ENCODE data around the gene CTNNA3. TPM values are rescaled to one million over a fixed set of nuclear protein-coding genes. Genes with fewer than 3 reads are reported as not detected.

Gene CTNNA3
- total RNA-seq, 4 donors from 2014 or later, result 0.47 to 3.3 (median 0.80) TPM; not detected in 1

DNA sequence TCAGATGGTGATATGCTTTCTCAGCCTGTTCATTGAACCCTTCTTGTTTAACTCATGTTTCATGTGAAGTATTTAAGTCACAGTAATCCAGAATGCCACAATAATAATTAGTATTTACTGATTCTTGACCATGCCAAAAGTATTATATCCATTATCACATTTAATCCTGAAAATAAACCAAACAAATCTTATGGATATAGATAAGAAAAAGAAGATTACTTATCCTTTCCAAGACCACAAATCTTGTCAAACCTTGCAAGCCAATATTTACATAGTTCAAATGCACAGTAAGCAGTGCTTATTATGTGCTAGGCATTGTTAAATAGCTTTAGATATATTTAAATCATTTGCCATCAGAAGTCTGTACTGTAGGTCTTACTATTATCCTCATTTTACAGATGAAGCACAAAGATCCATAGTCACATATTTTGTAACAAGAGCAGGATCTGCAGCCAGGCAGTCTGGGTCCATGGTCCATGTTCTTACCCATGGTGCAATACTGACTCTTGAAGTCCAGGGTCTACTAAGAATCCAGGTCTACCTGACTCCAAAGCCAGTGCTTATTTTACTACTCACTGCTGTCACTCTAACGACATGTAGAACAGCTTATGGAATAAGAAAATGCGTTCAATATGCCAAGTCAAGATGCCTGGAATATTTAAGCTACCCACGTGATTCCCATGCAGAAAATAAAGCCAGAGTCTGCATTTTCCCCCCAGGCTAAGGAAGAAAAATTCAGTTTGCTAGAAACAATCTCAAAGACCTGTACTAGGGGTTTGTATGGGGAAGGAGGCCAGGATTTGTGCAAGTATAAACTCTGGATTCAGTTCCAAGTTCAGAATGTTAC, 1755.0 kb downstream of the CTNNA3 start:
- H3K36me3 ChIP-seq, result no peaks in the 10 kb centered on the region
- H3K4me1 ChIP-seq, result no peaks in the 10 kb centered on the region
- no peaks in the 10 kb centered on the region for H3K27me3 ChIP-seq
- no peak overlapping the region for H3K4me3 ChIP-seq
- H3K27ac ChIP-seq, result no peak overlapping the region
- DNase-seq, result no peak
- TF ChIP-seq, protein P1, sequence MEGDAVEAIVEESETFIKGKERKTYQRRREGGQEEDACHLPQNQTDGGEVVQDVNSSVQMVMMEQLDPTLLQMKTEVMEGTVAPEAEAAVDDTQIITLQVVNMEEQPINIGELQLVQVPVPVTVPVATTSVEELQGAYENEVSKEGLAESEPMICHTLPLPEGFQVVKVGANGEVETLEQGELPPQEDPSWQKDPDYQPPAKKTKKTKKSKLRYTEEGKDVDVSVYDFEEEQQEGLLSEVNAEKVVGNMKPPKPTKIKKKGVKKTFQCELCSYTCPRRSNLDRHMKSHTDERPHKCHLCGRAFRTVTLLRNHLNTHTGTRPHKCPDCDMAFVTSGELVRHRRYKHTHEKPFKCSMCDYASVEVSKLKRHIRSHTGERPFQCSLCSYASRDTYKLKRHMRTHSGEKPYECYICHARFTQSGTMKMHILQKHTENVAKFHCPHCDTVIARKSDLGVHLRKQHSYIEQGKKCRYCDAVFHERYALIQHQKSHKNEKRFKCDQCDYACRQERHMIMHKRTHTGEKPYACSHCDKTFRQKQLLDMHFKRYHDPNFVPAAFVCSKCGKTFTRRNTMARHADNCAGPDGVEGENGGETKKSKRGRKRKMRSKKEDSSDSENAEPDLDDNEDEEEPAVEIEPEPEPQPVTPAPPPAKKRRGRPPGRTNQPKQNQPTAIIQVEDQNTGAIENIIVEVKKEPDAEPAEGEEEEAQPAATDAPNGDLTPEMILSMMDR (IDR thresholded peaks at IDR 0.05), result no peak
- no peak for TF ChIP-seq POLR2A (IDR thresholded peaks at IDR 0.05)
- no peaks in the 10 kb centered on the region for H3K9me3 ChIP-seq

DNA sequence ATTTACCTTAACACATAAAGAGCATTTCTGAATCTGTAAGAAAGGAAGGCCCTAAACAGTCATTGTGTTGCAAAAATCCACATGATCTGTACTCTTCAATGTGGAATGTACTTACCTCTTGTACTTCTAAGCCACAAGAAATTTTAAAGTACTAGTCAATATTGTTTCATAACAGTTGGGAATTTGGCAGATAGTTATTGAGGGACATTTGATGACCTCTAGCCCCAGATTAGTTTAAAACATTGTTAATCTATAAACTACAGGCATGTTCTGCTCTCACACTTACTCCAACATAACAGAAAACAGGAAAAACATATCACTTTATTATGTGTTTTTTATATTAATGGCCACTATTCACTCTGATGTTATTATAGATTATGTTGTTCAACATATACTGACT, 1755.9 kb downstream of the CTNNA3 start:
- no peak overlapping the region for H3K27ac ChIP-seq
- H3K9me3 ChIP-seq, result no peaks in the 10 kb centered on the region
- H3K4me3 ChIP-seq, result no peak overlapping the region
- TF ChIP-seq, protein P1 (IDR thresholded peaks at IDR 0.05), result no peak
- DNase-seq, result no peak
- no peaks in the 10 kb centered on the region for H3K4me1 ChIP-seq
- no peaks in the 10 kb centered on the region for H3K27me3 ChIP-seq
- H3K36me3 ChIP-seq, result no peaks in the 10 kb centered on the region

DNA sequence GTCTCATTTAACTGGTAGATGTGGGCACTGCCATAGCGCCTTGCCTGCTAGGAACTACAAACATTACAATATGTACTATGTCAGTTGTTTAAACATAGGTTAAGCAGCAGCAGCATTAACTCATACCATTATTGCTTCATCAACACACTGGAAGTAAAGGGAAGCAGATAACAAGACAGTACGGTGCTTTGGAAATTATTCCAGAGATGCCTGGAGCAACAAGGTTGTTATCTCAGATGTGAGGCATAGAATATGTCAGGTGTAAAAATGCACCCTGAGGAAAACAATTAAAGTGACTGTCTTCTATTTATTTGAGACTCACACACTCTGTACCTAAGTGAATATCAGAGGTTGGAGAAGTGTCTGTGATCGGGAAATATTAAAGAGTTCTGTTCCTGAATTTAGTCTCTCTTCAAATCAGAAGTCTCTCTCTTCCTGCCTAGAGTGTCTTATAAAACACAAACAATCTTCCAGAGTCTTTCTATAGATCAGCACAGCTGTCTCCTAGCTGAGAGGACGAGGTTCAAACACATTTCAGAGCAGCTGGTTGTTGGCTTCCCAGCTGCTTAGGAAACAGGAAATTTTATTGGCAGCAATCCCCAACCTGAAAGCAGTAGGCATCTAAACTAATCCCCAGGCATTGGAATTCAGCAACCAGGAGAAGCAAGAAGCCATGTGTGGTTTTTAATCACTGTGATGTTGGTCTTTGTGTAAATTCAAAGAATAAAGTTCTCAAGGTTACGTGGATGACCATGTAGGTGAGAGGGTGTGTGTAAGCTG, 1764.5 kb downstream of the CTNNA3 start:
- no peak overlapping the region for H3K27ac ChIP-seq
- H3K36me3 ChIP-seq, result no peaks in the 10 kb centered on the region
- DNase-seq, result no peak
- H3K27me3 ChIP-seq, result no peaks in the 10 kb centered on the region
- H3K4me3 ChIP-seq, result no peak overlapping the region
- H3K4me1 ChIP-seq, result no peaks in the 10 kb centered on the region
- no peak for TF ChIP-seq POLR2A (IDR thresholded peaks at IDR 0.05)
- TF ChIP-seq, protein P1 (IDR thresholded peaks at IDR 0.05), result no peak
- no peaks in the 10 kb centered on the region for H3K9me3 ChIP-seq

DNA sequence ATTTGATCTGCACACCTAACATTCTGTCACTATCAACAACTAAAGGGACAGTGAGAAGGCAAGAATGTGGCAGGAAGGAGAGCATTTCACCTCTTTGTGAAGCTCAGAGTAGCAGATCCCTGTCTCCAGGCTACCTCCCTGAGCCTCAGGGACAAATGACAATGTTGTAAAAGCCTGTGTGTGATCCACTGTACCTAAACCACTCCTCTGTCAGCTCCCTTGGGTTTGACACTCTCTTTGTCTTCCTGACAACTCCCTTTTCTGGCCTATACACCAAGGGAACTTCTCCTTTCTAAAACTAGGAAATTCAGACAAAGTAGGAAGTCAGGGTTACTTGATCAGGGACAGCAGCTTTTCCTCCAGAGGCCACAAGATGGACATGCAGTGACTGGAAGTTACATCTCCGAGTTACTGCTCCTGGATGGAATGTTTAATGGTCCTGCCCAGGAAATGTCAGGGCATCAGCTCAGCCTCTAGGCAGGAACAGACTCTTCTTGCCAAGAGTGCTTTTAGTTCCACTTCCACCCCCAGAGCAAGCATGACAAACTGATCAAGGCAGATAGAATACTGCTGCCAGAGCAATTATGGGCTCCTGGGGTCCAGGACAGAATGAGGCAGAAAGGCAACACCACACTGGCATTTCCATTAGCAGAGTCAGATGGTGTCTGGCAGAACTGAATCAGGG, 1784.7 kb downstream of the CTNNA3 start:
- Histone ChIP-seq H3K27ac (no peak overlapping the region), H3K4me1 (no peaks in the 10 kb centered on the region), H3K27me3 (no peaks in the 10 kb centered on the region), H3K9me3 (no peaks in the 10 kb centered on the region), H3K36me3 (no peaks in the 10 kb centered on the region), H3K4me3 (no peak overlapping the region)
- TF ChIP-seq, protein P1 (IDR thresholded peaks at IDR 0.05), result no peak
- no peak for TF ChIP-seq POLR2A (IDR thresholded peaks at IDR 0.05)
- DNase-seq, result no peak

DNA sequence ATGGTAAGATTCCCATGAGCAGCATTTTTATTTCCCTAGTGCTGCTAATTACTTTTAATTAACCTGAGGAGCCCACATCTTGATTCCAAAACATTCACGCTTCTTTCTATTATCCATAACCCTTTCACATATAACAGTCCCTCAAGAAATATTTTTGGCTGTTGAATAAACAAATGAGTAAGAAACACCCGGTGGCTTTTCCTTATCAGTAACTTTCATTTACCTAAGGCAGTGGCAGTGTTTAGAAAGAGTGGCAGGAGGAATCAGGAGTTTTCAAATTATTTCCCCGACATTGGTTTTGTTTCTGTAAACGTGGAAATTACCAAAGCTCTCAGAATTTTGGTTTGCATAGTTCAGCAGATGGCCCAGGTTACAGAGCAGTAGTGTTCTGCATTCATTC, 1785.8 kb downstream of the CTNNA3 start:
- DNase-seq, result no peak
- no peaks in the 10 kb centered on the region for H3K9me3 ChIP-seq
- H3K4me1 ChIP-seq, result no peaks in the 10 kb centered on the region
- H3K27ac ChIP-seq, result no peak overlapping the region
- H3K36me3 ChIP-seq, result no peaks in the 10 kb centered on the region
- no peak for TF ChIP-seq POLR2A (IDR thresholded peaks at IDR 0.05)
- TF ChIP-seq, protein P1 (IDR thresholded peaks at IDR 0.05), result no peak
- no peak overlapping the region for H3K4me3 ChIP-seq
- H3K27me3 ChIP-seq, result no peaks in the 10 kb centered on the region
